OCI-LY3 (cell line): ENCODE results near the gene FYB2.
A peak's percentile ranks its signal among the peaks of the same experiment; 100 is the strongest.
"Not testable (repeated sequence)": the region's sequence is repeated elsewhere in the genome, so short reads cannot be mapped to it uniquely, and the experiment has no call there.

ENCODE experiments used
- H2AFZ ChIP-seq: fragments of 200-600, 300-600 bp; shearing (Covaris generic); 2 replicates; pipeline ENCODE4 v1.6.0; 2014; ENCODE audit warnings: antibody characterized with exemption, low read depth, low read length
- H3K27ac ChIP-seq: fragments of 200-600, 300-600 bp; sonication (generic); 2 replicates; pipeline ENCODE4 v1.5.1; 2014; ENCODE audit warnings: mild to moderate bottlenecking, low read length, moderate library complexity, mixed read lengths
- H3K27me3 ChIP-seq: fragments of 200-600, 300-600 bp; sonication (generic); 2 replicates; pipeline ENCODE4 v1.6.1; 2014; ENCODE audit warnings: low read depth, low read length, mixed read lengths
- H3K36me3 ChIP-seq: fragments of 200-600, 300-600 bp; sonication (generic); replicated peaks from 2 replicates; pipeline ENCODE3; 2014; ENCODE audit warnings: low read depth, low read length, mixed read lengths
- H3K4me1 ChIP-seq: fragments of 300-600, 200-600 bp; sonication (generic); 2 replicates; pipeline ENCODE4 v1.6.1; 2014; ENCODE audit warnings: low read length, mixed read lengths
- H3K4me2 ChIP-seq: fragments of 200-600, 300-600 bp; sonication (generic); 2 replicates; pipeline ENCODE4 v1.6.1; 2014; ENCODE audit warnings: low read length, mixed read lengths
- H3K4me3 ChIP-seq: fragments of 300-600, 200-600 bp; sonication (generic); 2 replicates; pipeline ENCODE4 v1.5.1; 2014; ENCODE audit warnings: antibody characterized with exemption, mild to moderate bottlenecking, low read length, moderate library complexity
- H3K79me2 ChIP-seq: fragments of 300-600, 200-600 bp; shearing (Covaris generic); 2 replicates; pipeline ENCODE4 v1.6.1; 2014; ENCODE audit warnings: mild to moderate bottlenecking, low read length, mixed read lengths
- H3K9ac ChIP-seq: fragments of 300-600, 200-600 bp; shearing (Covaris generic); 2 replicates; pipeline ENCODE4 v1.6.0; 2014; ENCODE audit warnings: mild to moderate bottlenecking, low read length, moderate library complexity
- H3K9me3 ChIP-seq: fragments of 200-600, 300-600 bp; shearing (Covaris generic); 2 replicates; pipeline ENCODE4 v1.6.1; 2014; ENCODE audit warnings: low read length, mixed read lengths; ENCODE audit not compliant: insufficient read depth
- H4K20me1 ChIP-seq: fragments of 200-600, 300-600 bp; sonication (generic); 2 replicates; pipeline ENCODE4 v1.6.1; 2016; ENCODE audit warnings: low read length, mixed read lengths; ENCODE audit not compliant: insufficient read depth
- CTCF ChIP-seq: fragments of 200-600, 300-600 bp; sonication (generic); IDR thresholded peaks from 2 replicates; pipeline ENCODE4 v1.5.1; 2014; ENCODE audit warnings: antibody characterized with exemption, low read length, low read depth
- EZH2phosphoT487 ChIP-seq: fragments of 200-600 bp; shearing (Covaris generic); IDR thresholded peaks from 2 replicates; pipeline ENCODE4 v1.6.1; 2018; ENCODE audit warnings: antibody characterized with exemption, mixed run types, low read depth

FYB2 gene

GRCh38 chr1:56777972-56778371, 41.2 kb downstream of the FYB2 start:
- H4K20me1 ChIP-seq, result no peaks in the 10 kb centered on the region
- H3K9ac ChIP-seq, result no peak overlapping the region
- no peaks in the 10 kb centered on the region for H3K9me3 ChIP-seq
- no peak overlapping the region for H2AFZ ChIP-seq
- no peak for TF ChIP-seq CTCF
- TF ChIP-seq EZH2phosphoT487, result no peak
- no peaks in the 10 kb centered on the region for H3K79me2 ChIP-seq
- no peak overlapping the region for H3K27ac ChIP-seq
- H3K4me1 ChIP-seq, result peaks cover 8% of the 10 kb centered on the region
- no peak overlapping the region for H3K4me2 ChIP-seq
- no peak overlapping the region for H3K4me3 ChIP-seq
- no peaks in the 10 kb centered on the region for H3K36me3 ChIP-seq
- H3K27me3 ChIP-seq, result no peaks in the 10 kb centered on the region

GRCh38 chr1:56774732-56775131, 44.5 kb downstream of the FYB2 start:
- not testable (repeated sequence) for H3K9me3 ChIP-seq, H3K27me3 ChIP-seq, H3K4me3 ChIP-seq, H3K27ac ChIP-seq, H3K9ac ChIP-seq, H2AFZ ChIP-seq, H3K36me3 ChIP-seq, H4K20me1 ChIP-seq, H3K4me2 ChIP-seq, H3K79me2 ChIP-seq, H3K4me1 ChIP-seq

GRCh38 chr1:56774067-56774609, 45.1 kb downstream of the FYB2 start:
- no peaks in the 10 kb centered on the region for H4K20me1 ChIP-seq
- no peak for TF ChIP-seq EZH2phosphoT487
- TF ChIP-seq CTCF, result no peak
- H3K36me3 ChIP-seq, result no peaks in the 10 kb centered on the region
- H3K4me1 ChIP-seq, result peaks cover 8% of the 10 kb centered on the region
- no peaks in the 10 kb centered on the region for H3K27me3 ChIP-seq
- H3K4me2 ChIP-seq, result peak overlapping the region; percentile 54
- H3K4me3 ChIP-seq, result peak overlapping the region; percentile 29; the same call in 1 of the 2 replicates
- H3K27ac ChIP-seq, result no peak overlapping the region
- no peaks in the 10 kb centered on the region for H3K79me2 ChIP-seq
- H3K9ac ChIP-seq, result 0 out of 2 replicates have a peak overlapping the region, but pooled peaks have one; percentile 12
- H3K9me3 ChIP-seq, result no peaks in the 10 kb centered on the region
- H2AFZ ChIP-seq, result peak overlapping the region; percentile 56; the same call in 1 of the 2 replicates

- H4K20me1 ChIP-seq, result no peaks in the 10 kb centered on the region
- TF ChIP-seq CTCF, result no peak
- TF ChIP-seq EZH2phosphoT487, result no peak
- peaks cover 8% of the 10 kb centered on the region for H3K4me1 ChIP-seq
- H3K4me3 ChIP-seq, result peak overlapping the region; percentile 29; the same call in 1 of the 2 replicates
- no peaks in the 10 kb centered on the region for H3K27me3 ChIP-seq
- H3K9ac ChIP-seq, result 0 out of 2 replicates have a peak overlapping the region, but pooled peaks have one; percentile 12
- H3K79me2 ChIP-seq, result no peaks in the 10 kb centered on the region
- no peaks in the 10 kb centered on the region for H3K9me3 ChIP-seq
- peak overlapping the region; percentile 54 for H3K4me2 ChIP-seq
- no peak overlapping the region for H3K27ac ChIP-seq
- no peak overlapping the region; the same call in 1 of the 2 replicates for H2AFZ ChIP-seq
- no peaks in the 10 kb centered on the region for H3K36me3 ChIP-seq
Measured at GRCh38 chr1:56773341-56774066, 45.7 kb downstream of the FYB2 start.
